Neuronal stem cell (in vitro differentiated cells): ENCODE measurements around the gene CMC1.

Experiments
- DNase-seq: peaks from one replicate; pipeline ENCODE4 v3.0.0-alpha.2; 2013; ENCODE audit warnings: low spot score
- H2AFZ ChIP-seq: one replicate; pipeline ENCODE4 v1.6.1; 2013; ENCODE audit warnings: mild to moderate bottlenecking, low read length, inconsistent platforms
- H2AK5ac ChIP-seq: 2 replicates; pipeline ENCODE4 v1.6.1; 2013; ENCODE audit warnings: low read depth, mild to moderate bottlenecking, inconsistent platforms, low read length, moderate library complexity, mixed read lengths
- H2BK120ac ChIP-seq: 2 replicates; pipeline ENCODE4 v1.6.1; 2013; ENCODE audit warnings: low read depth, mild to moderate bottlenecking, inconsistent platforms, low read length, moderate library complexity, mixed read lengths
- H2BK12ac ChIP-seq: one replicate; pipeline ENCODE4 v1.6.1; 2013; ENCODE audit warnings: low read length, inconsistent platforms
- H2BK15ac ChIP-seq: 2 replicates; pipeline ENCODE4 v1.6.1; 2013; ENCODE audit warnings: mild to moderate bottlenecking, low read length, inconsistent platforms, mixed read lengths
- H2BK5ac ChIP-seq: one replicate; pipeline ENCODE4 v1.6.1; 2013; ENCODE audit warnings: inconsistent platforms, mild to moderate bottlenecking, low read length, moderate library complexity
- H3K14ac ChIP-seq: one replicate; pipeline ENCODE4 v1.6.1; 2013; ENCODE audit warnings: low read length, inconsistent platforms
- H3K18ac ChIP-seq: 2 replicates; pipeline ENCODE4 v1.6.1; 2013; ENCODE audit warnings: low read length, inconsistent platforms
- H3K23ac ChIP-seq: 2 replicates; pipeline ENCODE4 v1.6.1; 2013; ENCODE audit warnings: low read depth, mild to moderate bottlenecking, mixed read lengths, low read length, inconsistent platforms; ENCODE audit not compliant: poor library complexity
- H3K27ac ChIP-seq: replicated peaks from 3 replicates; pipeline ENCODE4 v1.5.1; 2013; ENCODE audit warnings: low read length, inconsistent platforms
- H3K27me3 ChIP-seq, 3 experiments: 2 replicates each; pipeline ENCODE4 v1.6.1; 2013; ENCODE audit warnings: low read length in 3 of 3, mild to moderate bottlenecking in 2 of 3, inconsistent platforms in 1 of 3, low read depth in 1 of 3, mixed read lengths in 1 of 3, moderate library complexity in 1 of 3; ENCODE audit not compliant: control insufficient read depth in 3 of 3, insufficient read depth in 3 of 3
- H3K36me3 ChIP-seq, 2 donors: replicated peaks in 1 of 2; 2 replicates each; pipeline ENCODE4 v1.6.1; 2013; ENCODE audit warnings: low read length in 2 of 2; ENCODE audit not compliant: control insufficient read depth in 2 of 2, insufficient read depth in 2 of 2
- H3K4ac ChIP-seq: 2 replicates; pipeline ENCODE4 v1.6.1; 2013; ENCODE audit warnings: inconsistent platforms, mild to moderate bottlenecking, low read length, moderate library complexity
- H3K4me1 ChIP-seq, 2 donors: 1 replicate in 1 of 2; 2 replicates in 1 of 2; pipeline ENCODE4 v1.6.1; 2013; ENCODE audit warnings: low read length in 2 of 2, low read depth in 1 of 2; ENCODE audit not compliant: control insufficient read depth in 2 of 2, insufficient read depth in 1 of 2
- H3K4me2 ChIP-seq: one replicate; pipeline ENCODE4 v1.6.1; 2013; ENCODE audit warnings: mild to moderate bottlenecking, low read length, inconsistent platforms; ENCODE audit not compliant: insufficient read depth, poor library complexity, severe bottlenecking
- H3K4me3 ChIP-seq, 2 donors: 2 replicates each; pipeline ENCODE4 v1.5.1; 2013; ENCODE audit warnings: low read length in 2 of 2, mild to moderate bottlenecking in 2 of 2, inconsistent platforms in 1 of 2, moderate library complexity in 1 of 2
- H3K79me1 ChIP-seq: one replicate; pipeline ENCODE4 v1.6.1; 2013; ENCODE audit warnings: low read depth, mild to moderate bottlenecking, inconsistent platforms, low read length, moderate library complexity
- H3K9ac ChIP-seq: one replicate; pipeline ENCODE4 v1.6.1; 2013; ENCODE audit warnings: mild to moderate bottlenecking, low read depth, low read length, inconsistent platforms; ENCODE audit not compliant: poor library complexity
- H3K9me3 ChIP-seq, 2 donors: replicated peaks in 1 of 2; 2 replicates each; pipeline versions ENCODE3 to v1.6.1; 2013; ENCODE audit warnings: low read length in 2 of 2, mild to moderate bottlenecking in 2 of 2, inconsistent platforms in 1 of 2, low read depth in 1 of 2, mixed read lengths in 1 of 2, moderate library complexity in 1 of 2; ENCODE audit not compliant: control insufficient read depth in 2 of 2, insufficient read depth in 1 of 2
- H4K8ac ChIP-seq: one replicate; pipeline ENCODE4 v1.6.1; 2013; ENCODE audit warnings: low read depth, mild to moderate bottlenecking, inconsistent platforms, low read length, moderate library complexity
- H4K91ac ChIP-seq: one replicate; pipeline ENCODE4 v1.6.1; 2013; ENCODE audit warnings: low read length, low read depth, mild to moderate bottlenecking, inconsistent platforms; ENCODE audit not compliant: poor library complexity
- WGBS, 2 donors: extraction: QIAGEN DNeasy Blood & Tissue Kit; methylation state at CpG; one replicate each; pipeline ENCODE4 v1.1.7; 2013; ENCODE audit warnings: missing lambda C conversion rate in 2 of 2, mixed read lengths in 1 of 2; ENCODE audit not compliant: insufficient read length in 2 of 2, insufficient replicate concordance in 1 of 2; ENCODE audit errors: extremely low coverage in 2 of 2; 5-methylcytosine and 5-hydroxymethylcytosine counted together

CMC1 gene

GRCh38 chr3:28287046-28287445, 45.6 kb downstream of the CMC1 start:
- Histone ChIP-seq H2BK15ac (no peak overlapping the region), H3K4me2 (no peak overlapping the region), H2AK5ac (no peak overlapping the region), H3K4me3 (no peak overlapping the region), H4K91ac (no peak overlapping the region), H3K23ac (no peak overlapping the region), H3K27me3 (no peaks in the 10 kb centered on the region), H3K4ac (no peak overlapping the region), H3K79me1 (no peaks in the 10 kb centered on the region), H2BK12ac (no peak overlapping the region), H3K14ac (no peak overlapping the region), H2AFZ (no peak overlapping the region), H3K9ac (no peak overlapping the region), H2BK5ac (no peak overlapping the region), H3K36me3 (peaks cover 2 to 4% of the 10 kb centered on the region in 2 donors), H2BK120ac (no peak overlapping the region), H3K18ac (no peak overlapping the region), H3K4me1 (no peaks in the 10 kb centered on the region), H3K27ac (no peak overlapping the region), H4K8ac (no peak overlapping the region), H3K9me3 (peaks cover 4 to 6% of the 10 kb centered on the region in 2 donors)
- DNase-seq, result no peak
- WGBS, 2 donors, result no CpG with 5 or more reads among the region's 2 CpGs

GRCh38 chr3:28290863-28291300, 49.5 kb downstream of the CMC1 start:
- H2AFZ ChIP-seq, result no peak overlapping the region
- H3K4me3 ChIP-seq, result no peak overlapping the region
- no peak overlapping the region for H2BK15ac ChIP-seq
- no peak overlapping the region for H3K27ac ChIP-seq
- H3K9me3 ChIP-seq, result peaks cover 4 to 6% of the 10 kb centered on the region in 2 donors
- H3K4ac ChIP-seq, result no peak overlapping the region
- H2BK12ac ChIP-seq, result no peak overlapping the region
- no peak overlapping the region for H2BK5ac ChIP-seq
- H2AK5ac ChIP-seq, result no peak overlapping the region
- no peak overlapping the region for H4K8ac ChIP-seq
- peaks cover 2 to 4% of the 10 kb centered on the region in 2 donors for H3K36me3 ChIP-seq
- no peak overlapping the region for H3K14ac ChIP-seq
- no peak overlapping the region for H3K23ac ChIP-seq
- no peak overlapping the region for H3K18ac ChIP-seq
- H2BK120ac ChIP-seq, result no peak overlapping the region
- H4K91ac ChIP-seq, result no peak overlapping the region
- no peak overlapping the region for H3K4me2 ChIP-seq
- H3K79me1 ChIP-seq, result no peaks in the 10 kb centered on the region
- WGBS, 2 donors, result no CpG with 5 or more reads among the region's 1 CpG
- H3K4me1 ChIP-seq, result no peaks in the 10 kb centered on the region
- H3K9ac ChIP-seq, result no peak overlapping the region
- no peaks in the 10 kb centered on the region for H3K27me3 ChIP-seq
- no peak for DNase-seq

- no peak overlapping the region for H3K27ac ChIP-seq
- no peak overlapping the region for H3K14ac ChIP-seq
- no peak overlapping the region for H4K8ac ChIP-seq
- H3K36me3 ChIP-seq, result peaks cover 2 to 4% of the 10 kb centered on the region in 2 donors
- no peak overlapping the region for H3K4ac ChIP-seq
- no peak overlapping the region for H2BK12ac ChIP-seq
- no peak for DNase-seq
- H2BK120ac ChIP-seq, result no peak overlapping the region
- no peaks in the 10 kb centered on the region for H3K27me3 ChIP-seq
- H3K18ac ChIP-seq, result no peak overlapping the region
- H3K9me3 ChIP-seq, result peaks cover 4 to 6% of the 10 kb centered on the region in 2 donors
- H3K4me2 ChIP-seq, result no peak overlapping the region
- H2AFZ ChIP-seq, result no peak overlapping the region
- no peak overlapping the region for H3K23ac ChIP-seq
- no peaks in the 10 kb centered on the region for H3K4me1 ChIP-seq
- no peak overlapping the region for H4K91ac ChIP-seq
- no peak overlapping the region for H2BK15ac ChIP-seq
- no peak overlapping the region for H2AK5ac ChIP-seq
- H3K4me3 ChIP-seq, result no peak overlapping the region
- H3K9ac ChIP-seq, result no peak overlapping the region
- H3K79me1 ChIP-seq, result no peaks in the 10 kb centered on the region
- H2BK5ac ChIP-seq, result no peak overlapping the region
These were observed 50.2 kb downstream of the CMC1 start for GRCh38 chr3:28291577-28291976.

DNA sequence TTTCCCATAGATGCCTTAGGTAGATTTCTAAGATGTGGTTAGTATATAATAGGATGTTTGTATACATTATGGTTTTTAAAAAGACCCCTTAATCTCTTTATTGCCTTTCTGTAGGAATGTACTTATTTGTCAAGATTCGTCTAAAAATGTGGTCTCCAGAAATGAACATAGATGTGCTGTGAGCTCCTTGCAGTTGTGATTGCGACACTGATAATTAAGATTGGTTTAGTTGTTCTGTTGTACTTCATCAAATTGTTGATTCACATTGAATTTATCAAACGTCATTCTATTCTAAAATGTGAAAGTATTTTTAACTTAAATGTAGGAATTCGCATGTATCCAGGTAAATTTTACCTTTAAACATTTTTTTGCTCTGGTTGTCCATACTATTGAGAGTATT, 51.2 kb downstream of the CMC1 start:
- no peak overlapping the region for H3K27ac ChIP-seq
- no peak overlapping the region for H2BK5ac ChIP-seq
- no peak overlapping the region for H4K91ac ChIP-seq
- WGBS, 2 donors, result no CpG with 5 or more reads among the region's 4 CpGs
- peaks cover 4 to 6% of the 10 kb centered on the region in 2 donors for H3K9me3 ChIP-seq
- H3K4me3 ChIP-seq, result no peak overlapping the region
- no peak overlapping the region for H3K23ac ChIP-seq
- DNase-seq, result no peak
- H3K18ac ChIP-seq, result no peak overlapping the region
- no peak overlapping the region for H3K4me2 ChIP-seq
- peaks cover 2 to 4% of the 10 kb centered on the region in 2 donors for H3K36me3 ChIP-seq
- H2BK120ac ChIP-seq, result no peak overlapping the region
- no peak overlapping the region for H3K14ac ChIP-seq
- no peak overlapping the region for H4K8ac ChIP-seq
- no peaks in the 10 kb centered on the region for H3K27me3 ChIP-seq
- H3K9ac ChIP-seq, result no peak overlapping the region
- no peak overlapping the region for H2BK12ac ChIP-seq
- no peak overlapping the region for H2BK15ac ChIP-seq
- H2AK5ac ChIP-seq, result no peak overlapping the region
- no peak overlapping the region for H2AFZ ChIP-seq
- no peak overlapping the region for H3K4ac ChIP-seq
- H3K79me1 ChIP-seq, result no peaks in the 10 kb centered on the region
- H3K4me1 ChIP-seq, result no peaks in the 10 kb centered on the region
